H1 (cell line): ENCODE data around the gene ZNF555.

Experiments used
- CBX8 ChIP-seq: fragments of 300-800, 300-1000 bp; sonication (generic); IDR thresholded peaks from 2 replicates; pipeline ENCODE4 v1.7.1; 2016; ENCODE audit warnings: low read depth, low read length, borderline replicate concordance
- KDM1A ChIP-seq: fragments of 200-600, 300-600 bp; sonication (generic); IDR thresholded peaks from 2 replicates; pipeline ENCODE4 v1.7.1; 2016; ENCODE audit warnings: mild to moderate bottlenecking, low read length, borderline replicate concordance
- TAF7 ChIP-seq: optimal IDR thresholded peaks from 2 replicates; pipeline ENCODE3; 2011; ENCODE audit warnings: low read depth, mild to moderate bottlenecking, inconsistent platforms, low read length, moderate library complexity, borderline replicate concordance
- TF ChIP-seq, protein P1 (sequence below), 3 experiments: IDR thresholded peaks; 1 replicate in 2 of 3; 2 replicates in 1 of 3; pipeline versions ENCODE4 v1.5.1 to v1.6.1; 2011; ENCODE audit warnings: low read length in 3 of 3, mild to moderate bottlenecking in 3 of 3, inconsistent platforms in 2 of 3, low read depth in 1 of 3, moderate library complexity in 1 of 3; ENCODE audit not compliant: insufficient read depth in 1 of 3; ENCODE audit errors: control extremely low read depth in 1 of 3

DNA sequence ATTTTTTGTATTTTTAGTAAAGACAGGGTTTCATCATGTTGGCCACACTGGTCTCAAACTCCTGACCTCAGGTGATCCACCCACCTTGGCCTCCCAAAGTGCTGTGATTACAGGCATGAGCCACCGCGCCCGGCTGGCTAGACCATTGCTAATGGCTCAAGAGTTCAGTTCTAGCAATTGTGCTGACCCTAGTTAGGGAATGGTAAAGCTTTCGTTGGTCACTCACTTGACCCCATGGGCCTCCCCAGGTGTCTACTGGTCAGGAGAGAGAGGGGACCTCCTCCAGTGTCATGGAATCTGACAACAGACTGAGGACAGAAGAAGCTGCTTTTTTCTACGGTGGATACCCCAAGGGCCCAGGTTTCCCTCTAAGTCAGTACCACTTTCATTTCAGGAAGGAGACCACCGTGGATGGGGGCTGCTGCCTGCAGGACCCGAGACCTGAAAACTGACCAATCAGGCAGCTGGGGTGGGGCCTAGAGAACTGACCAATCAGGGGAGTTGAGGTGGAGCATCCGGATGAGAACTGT lies 25.3 kb downstream of the ZNF555 start:
- TF ChIP-seq TAF7 = no peak
- no peak for TF ChIP-seq KDM1A
- no peak for TF ChIP-seq CBX8
- TF ChIP-seq, protein P1, sequence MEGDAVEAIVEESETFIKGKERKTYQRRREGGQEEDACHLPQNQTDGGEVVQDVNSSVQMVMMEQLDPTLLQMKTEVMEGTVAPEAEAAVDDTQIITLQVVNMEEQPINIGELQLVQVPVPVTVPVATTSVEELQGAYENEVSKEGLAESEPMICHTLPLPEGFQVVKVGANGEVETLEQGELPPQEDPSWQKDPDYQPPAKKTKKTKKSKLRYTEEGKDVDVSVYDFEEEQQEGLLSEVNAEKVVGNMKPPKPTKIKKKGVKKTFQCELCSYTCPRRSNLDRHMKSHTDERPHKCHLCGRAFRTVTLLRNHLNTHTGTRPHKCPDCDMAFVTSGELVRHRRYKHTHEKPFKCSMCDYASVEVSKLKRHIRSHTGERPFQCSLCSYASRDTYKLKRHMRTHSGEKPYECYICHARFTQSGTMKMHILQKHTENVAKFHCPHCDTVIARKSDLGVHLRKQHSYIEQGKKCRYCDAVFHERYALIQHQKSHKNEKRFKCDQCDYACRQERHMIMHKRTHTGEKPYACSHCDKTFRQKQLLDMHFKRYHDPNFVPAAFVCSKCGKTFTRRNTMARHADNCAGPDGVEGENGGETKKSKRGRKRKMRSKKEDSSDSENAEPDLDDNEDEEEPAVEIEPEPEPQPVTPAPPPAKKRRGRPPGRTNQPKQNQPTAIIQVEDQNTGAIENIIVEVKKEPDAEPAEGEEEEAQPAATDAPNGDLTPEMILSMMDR (IDR thresholded peaks at IDR 0.05; ENCODE audit: control extremely low read depth in 1 of 3, insufficient read depth in 1 of 3, low read depth in 1 of 3, low read length in 3 of 3) = no peak
